Neural progenitor cell (in vitro differentiated cells): ENCODE measurements around the gene DCLK2.

Experiments
- CTCF ChIP-seq: fragments of 200-600 bp; sonication (generic); IDR thresholded peaks from 2 replicates; pipeline ENCODE4 v1.5.1; 2017; ENCODE audit warnings: antibody characterized with exemption, mild to moderate bottlenecking
- EZH2 ChIP-seq: fragments of 200-600 bp; sonication (generic); IDR thresholded peaks from 2 replicates; pipeline ENCODE4 v1.6.1; 2017; ENCODE audit warnings: antibody characterized with exemption, mild to moderate bottlenecking, moderate library complexity
- EZH2phosphoT487 ChIP-seq: fragments of 200-600 bp; sonication (generic); IDR thresholded peaks from 2 replicates; pipeline ENCODE4 v1.6.1; 2017; ENCODE audit warnings: antibody characterized with exemption

GRCh38 chr4:150306719-150307118 is 228.5 kb downstream of the DCLK2 start:
- TF ChIP-seq CTCF (no peak), EZH2 (no peak), EZH2phosphoT487 (no peak)
